PC-9 (cell line): ENCODE measurements around the gene FAM83D. TPM values are rescaled to one million over a fixed set of nuclear protein-coding genes. Genes with fewer than 3 reads are reported as not detected.

ENCODE experiments used
- BruUV-seq: library from RNA; stranded (reverse); fragments of 400-500 nt; replicated peaks from 2 replicates; lab custom pipeline; 2021; lab: Mats Ljungman, UMichigan
- CTCF ChIA-PET: fragments of 300-600 bp; sonication (Branson Sonifier 250); formaldehyde crosslinking; loops from one replicate; lab custom pipeline; 2022; ENCODE audit warnings: antibody characterized with exemption; lab: Charles Lee
- POLR2A ChIA-PET: fragments of 300-600 bp; sonication (Branson Sonifier 250); formaldehyde crosslinking; loops from one replicate; lab custom pipeline; 2022; ENCODE audit warnings: antibody characterized with exemption; ENCODE audit not compliant: unreplicated experiment; lab: Charles Lee
- DNase-seq, 2 experiments: peaks; one replicate each; pipeline versions ENCODE4 v3.0.0 to v3.0.0-alpha.2; 2015 to 2022; ENCODE audit warnings: mixed read lengths in 1 of 2
- H2AFZ ChIP-seq: fragments of 200-600 bp; sonication (generic); 2 replicates; pipeline ENCODE4 v1.8.1; 2017; ENCODE audit warnings: antibody characterized with exemption
- H3F3A ChIP-seq: fragments of 200-600 bp; sonication (generic); 2 replicates; pipeline ENCODE4 v1.8.1; 2017; ENCODE audit warnings: antibody characterized with exemption, mild to moderate bottlenecking, low read depth; ENCODE audit not compliant: insufficient read depth
- H3K27ac ChIP-seq: fragments of 200-600 bp; sonication (generic); 2 replicates; pipeline ENCODE4 v1.6.1; 2016; ENCODE audit warnings: mixed run types
- H3K27me3 ChIP-seq: fragments of 200-600 bp; sonication (generic); 2 replicates; pipeline ENCODE4 v1.6.1; 2016; ENCODE audit warnings: low read depth, mixed run types; ENCODE audit not compliant: insufficient read depth
- H3K36me3 ChIP-seq: fragments of 200-600 bp; sonication (generic); 2 replicates; pipeline ENCODE4 v1.6.1; 2016; ENCODE audit warnings: low read depth, mixed run types
- H3K4me1 ChIP-seq: fragments of 200-600 bp; sonication (generic); replicated peaks from 2 replicates; pipeline ENCODE4 v1.6.1; 2016; ENCODE audit warnings: mixed run types; ENCODE audit not compliant: insufficient read depth
- H3K4me2 ChIP-seq: fragments of 200-600 bp; sonication (generic); 2 replicates; pipeline ENCODE4 v1.6.1; 2017; ENCODE audit warnings: mixed run types
- H3K4me3 ChIP-seq: fragments of 200-600 bp; sonication (generic); 2 replicates; pipeline ENCODE4 v1.6.1; 2016; ENCODE audit warnings: mixed run types
- H3K79me2 ChIP-seq: fragments of 200-600 bp; sonication (generic); 2 replicates; pipeline ENCODE4 v1.6.1; 2017; ENCODE audit warnings: low read depth, mixed run types
- H3K9me2 ChIP-seq: fragments of 200-600 bp; sonication (generic); 2 replicates; pipeline ENCODE4 v1.8.1; 2017; ENCODE audit warnings: mild to moderate bottlenecking; ENCODE audit not compliant: insufficient read depth
- H3K9me3 ChIP-seq: fragments of 200-600 bp; sonication (generic); 2 replicates; pipeline ENCODE4 v1.8.1; 2016; ENCODE audit warnings: low read depth; ENCODE audit not compliant: insufficient read depth
- H4K20me1 ChIP-seq: fragments of 200-600 bp; sonication (generic); 2 replicates; pipeline ENCODE4 v1.8.1; 2017; ENCODE audit not compliant: insufficient read depth
- CTCF ChIP-seq: fragments of 200-600 bp; sonication (generic); conservative IDR thresholded peaks from 2 replicates; pipeline ENCODE4 v1.6.1; 2017; ENCODE audit warnings: mixed run types, antibody characterized with exemption, mild to moderate bottlenecking, moderate library complexity
- EZH2 ChIP-seq: fragments of 200-600 bp; sonication (generic); IDR thresholded peaks from 2 replicates; pipeline ENCODE4 v1.8.0; 2017; ENCODE audit warnings: antibody characterized with exemption, low read depth
- intact Hi-C: fragments of 100-400 bp; cut with micrococcal nuclease; formaldehyde crosslinking; loops from one replicate; pipeline ENCODE4 v1.10.0; 2022; ENCODE audit not compliant: unreplicated experiment
- total RNA-seq: library from RNA; stranded (reverse); gene quantifications from 2 replicates; pipeline ENCODE4 v1.2.3, GENCODE V29; 2021

The FAM83D gene
- total RNA-seq, 1 experiment from 2014 or later: 57.3 TPM

- ChIA-PET CTCF (no interaction called here), POLR2A (no interaction called here)
- intact Hi-C loops: no loop called here
- Histone ChIP-seq H3K9me2 (no peaks in the 10 kb centered on the region), H3K27ac (no peak overlapping the region), H3F3A (no peaks in the 10 kb centered on the region), H3K36me3 (no peaks in the 10 kb centered on the region; the same call in 1 of the 2 replicates), H3K4me2 (no peak overlapping the region), H4K20me1 (peaks cover 20% of the 10 kb centered on the region; the same call in 1 of the 2 replicates), H3K4me3 (no peak overlapping the region), H3K4me1 (peaks cover under 1% of the 10 kb centered on the region; the same call in 1 of the 2 replicates), H2AFZ (no peak overlapping the region), H3K9me3 (no peaks in the 10 kb centered on the region), H3K27me3 (no peaks in the 10 kb centered on the region), H3K79me2 (peaks cover 100% of the 10 kb centered on the region)
- DNase-seq: peak in 1 of 2 experiments; percentile 44
- BruUV-seq: no TSS peak
- no peak for TF ChIP-seq EZH2
- peak; percentile 55; the same call in 1 of the 2 replicates for TF ChIP-seq CTCF
These were observed 9.1 kb downstream of the FAM83D start for GRCh38 chr20:38935285-38935684.

- Histone ChIP-seq H3K27ac (no peak overlapping the region), H3K4me3 (no peak overlapping the region), H3K4me1 (no peaks in the 10 kb centered on the region), H3K9me3 (no peaks in the 10 kb centered on the region), H3K79me2 (peaks cover 100% of the 10 kb centered on the region), H4K20me1 (peaks cover 18% of the 10 kb centered on the region; the same call in 1 of the 2 replicates), H3K36me3 (no peaks in the 10 kb centered on the region; the same call in 1 of the 2 replicates), H3K9me2 (no peaks in the 10 kb centered on the region), H3K27me3 (no peaks in the 10 kb centered on the region), H3K4me2 (no peak overlapping the region), H2AFZ (no peak overlapping the region), H3F3A (no peaks in the 10 kb centered on the region)
- ChIA-PET CTCF (interaction anchor here (0.6 kb wide), 1 partner anchor 185 kb away, joined by 4 read pairs; no protein-coding TSS in a partner anchor), POLR2A (no interaction called here)
- intact Hi-C loops: no loop called here
- no TSS peak for BruUV-seq
- no peak for DNase-seq
- TF ChIP-seq EZH2 (no peak), CTCF (no peak)
These were observed 9.8 kb downstream of the FAM83D start for GRCh38 chr20:38935967-38936407.

GRCh38 chr20:38937000-38937399 is 10.8 kb downstream of the FAM83D start:
- Histone ChIP-seq H3K4me1 (no peaks in the 10 kb centered on the region), H2AFZ (no peak overlapping the region), H3K4me2 (no peak overlapping the region), H3F3A (0 out of 2 replicates have a peak, but pooled peaks cover 1% of the 10 kb centered on the region), H3K9me3 (no peaks in the 10 kb centered on the region), H4K20me1 (peaks cover 15% of the 10 kb centered on the region; the same call in 1 of the 2 replicates), H3K27me3 (no peaks in the 10 kb centered on the region), H3K4me3 (no peak overlapping the region), H3K36me3 (peaks cover 3% of the 10 kb centered on the region; the same call in 1 of the 2 replicates), H3K9me2 (no peaks in the 10 kb centered on the region), H3K79me2 (peaks cover 100% of the 10 kb centered on the region), H3K27ac (no peak overlapping the region)
- BruUV-seq: no TSS peak
- intact Hi-C loops: no loop called here
- TF ChIP-seq CTCF (no peak), EZH2 (no peak)
- ChIA-PET CTCF (no interaction called here), POLR2A (no interaction called here)
- DNase-seq: no peak
